WERI-Rb-1 (cell line): Measurements from ENCODE around the gene PHLDB2.

ENCODE experiments used
- DNase-seq: peaks from one replicate; pipeline ENCODE4 v3.0.0-alpha.2; 2020
- H3K27ac ChIP-seq: fragments of 250-450 bp; sonication (Bioruptor Pico); 2 replicates; pipeline ENCODE4 v1.5.1; 2020; ENCODE audit warnings: mild to moderate bottlenecking, moderate library complexity
- H3K27me3 ChIP-seq: fragments of 250-450 bp; sonication (Bioruptor Pico); 2 replicates; pipeline ENCODE4 v1.5.1; 2021; ENCODE audit warnings: mild to moderate bottlenecking, low read depth, moderate library complexity; ENCODE audit not compliant: insufficient read depth, severe bottlenecking
- H3K36me3 ChIP-seq: fragments of 250-450 bp; sonication (Bioruptor Pico); 2 replicates; pipeline ENCODE4 v1.5.1; 2020; ENCODE audit warnings: mild to moderate bottlenecking, moderate library complexity
- H3K4me3 ChIP-seq: 2 replicates; pipeline ENCODE4 v1.5.1; 2011; ENCODE audit warnings: low read depth, mild to moderate bottlenecking, control low read depth, low read length
- H3K9me3 ChIP-seq: fragments of 250-450 bp; sonication (Bioruptor Pico); 2 replicates; pipeline ENCODE4 v1.5.1; 2021; ENCODE audit warnings: mild to moderate bottlenecking, moderate library complexity; ENCODE audit not compliant: severe bottlenecking
- CTCF ChIP-seq: IDR thresholded peaks from 2 replicates; pipeline ENCODE4 v1.5.1; 2011; ENCODE audit warnings: low read depth, mild to moderate bottlenecking, control low read depth, inconsistent platforms, low read length

PHLDB2 gene

GRCh38 chr3:111907151-111907550, 48.1 kb downstream of the PHLDB2 start:
- no peak for DNase-seq
- H3K27me3 ChIP-seq, result no peaks in the 10 kb centered on the region
- H3K36me3 ChIP-seq, result no peaks in the 10 kb centered on the region
- H3K27ac ChIP-seq, result no peak overlapping the region
- H3K9me3 ChIP-seq, result no peaks in the 10 kb centered on the region
- no peak overlapping the region for H3K4me3 ChIP-seq
- TF ChIP-seq CTCF, result no peak

- TF ChIP-seq CTCF, result no peak
- Histone ChIP-seq H3K27ac (no peak overlapping the region), H3K9me3 (no peaks in the 10 kb centered on the region), H3K4me3 (no peak overlapping the region), H3K36me3 (no peaks in the 10 kb centered on the region; the same call in 1 of the 2 replicates), H3K27me3 (no peaks in the 10 kb centered on the region)
- no peak for DNase-seq
These were observed 51.7 kb downstream of the PHLDB2 start for GRCh38 chr3:111910806-111911205.

DNA sequence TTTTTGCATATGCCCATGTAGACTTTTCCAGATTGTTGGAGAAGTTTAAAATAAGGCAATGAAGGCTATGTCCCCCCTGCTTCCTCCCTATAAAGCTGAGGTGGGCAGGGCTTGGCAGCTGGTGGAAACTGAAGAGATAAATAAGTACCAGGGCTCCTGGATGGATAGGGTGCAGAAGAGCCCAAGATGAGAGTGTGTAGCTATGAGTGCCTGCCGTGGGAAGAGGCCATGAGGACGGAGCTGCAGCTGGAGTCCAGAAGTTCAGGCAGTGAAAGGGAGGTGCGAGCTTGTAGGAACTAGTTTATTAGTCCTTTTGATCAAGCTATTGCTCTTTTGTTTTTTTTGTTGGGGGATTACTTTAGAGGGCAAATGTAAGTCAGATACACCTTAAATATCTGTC, 52.4 kb downstream of the PHLDB2 start:
- no peak for TF ChIP-seq CTCF
- DNase-seq, result no peak
- no peak overlapping the region for H3K4me3 ChIP-seq
- no peaks in the 10 kb centered on the region for H3K27me3 ChIP-seq
- no peak overlapping the region for H3K27ac ChIP-seq
- no peaks in the 10 kb centered on the region for H3K9me3 ChIP-seq
- no peaks in the 10 kb centered on the region; the same call in 1 of the 2 replicates for H3K36me3 ChIP-seq

GRCh38 chr3:111913163-111913763, 54.2 kb downstream of the PHLDB2 start:
- Histone ChIP-seq H3K36me3 (no peaks in the 10 kb centered on the region; the same call in 1 of the 2 replicates), H3K4me3 (no peak overlapping the region), H3K27ac (no peak overlapping the region), H3K27me3 (no peaks in the 10 kb centered on the region), H3K9me3 (no peaks in the 10 kb centered on the region)
- TF ChIP-seq CTCF, result no peak
- DNase-seq, result no peak

- TF ChIP-seq CTCF, result no peak
- no peaks in the 10 kb centered on the region for H3K9me3 ChIP-seq
- DNase-seq, result no peak
- H3K4me3 ChIP-seq, result no peak overlapping the region
- no peaks in the 10 kb centered on the region for H3K27me3 ChIP-seq
- H3K27ac ChIP-seq, result no peak overlapping the region
- H3K36me3 ChIP-seq, result no peaks in the 10 kb centered on the region; the same call in none of the 2 replicates
These were observed 56.8 kb downstream of the PHLDB2 start for GRCh38 chr3:111915905-111916304.

- no peak overlapping the region for H3K4me3 ChIP-seq
- H3K36me3 ChIP-seq, result no peaks in the 10 kb centered on the region; the same call in none of the 2 replicates
- no peaks in the 10 kb centered on the region for H3K9me3 ChIP-seq
- no peak for DNase-seq
- H3K27me3 ChIP-seq, result no peaks in the 10 kb centered on the region
- TF ChIP-seq CTCF, result no peak
- H3K27ac ChIP-seq, result no peak overlapping the region
These were observed 58.2 kb downstream of the PHLDB2 start for GRCh38 chr3:111917300-111917699.
